ENCODE results near the gene VPS16. TPM values are rescaled to one million over a fixed set of nuclear protein-coding genes. Genes with fewer than 3 reads are reported as not detected.

Gene VPS16
- total and polyA plus RNA-seq, 2 of the 13 experiments (the other 11 are each of a cell fraction or from before 2014, with no cell fraction given): 34.2 to 35.4 TPM

DNA sequence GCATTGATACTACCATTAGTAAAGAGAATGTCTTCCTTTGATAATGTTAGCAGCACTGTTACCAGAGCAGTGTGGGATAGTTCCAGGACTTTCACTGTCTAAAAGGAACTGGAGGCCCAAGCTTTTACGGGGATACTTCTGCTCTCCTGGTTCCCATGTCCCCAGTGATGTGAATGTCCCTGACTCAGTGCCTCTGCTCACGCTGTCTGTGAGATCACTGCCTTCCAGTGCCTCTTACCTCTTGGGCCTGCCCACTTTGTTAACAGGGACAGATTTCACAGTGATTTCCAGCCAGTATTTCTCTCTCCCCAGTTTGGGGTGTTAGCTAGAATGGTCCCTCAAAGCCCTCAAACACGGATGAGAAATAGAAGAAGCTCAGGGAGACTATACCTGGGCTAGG is 47.2 kb downstream of the VPS16 start:
- Histone ChIP-seq H3K4me2 (ENCODE audit: low read depth, low read length) (no peak overlapping the region), H3K9me3 (ENCODE audit: low read length) (no peaks in the 10 kb centered on the region), H2AFZ (ENCODE audit: low read length) (no peak overlapping the region), H3K36me3 (replicated peaks in 1 of 2; ENCODE audit: control insufficient read depth in 1 of 2, insufficient read depth in 2 of 2, low read length in 2 of 2) (peaks cover 0 to 1% of the 10 kb centered on the region in 2 experiments; a peak in 1 of 5 replicates), H4K20me1 (ENCODE audit: insufficient read depth, low read length) (0 out of 2 replicates have a peak, but pooled peaks cover 14% of the 10 kb centered on the region), H3K27ac (ENCODE audit: extremely low read length, insufficient read depth, low read length) (no peak overlapping the region), H3K9ac (ENCODE audit: insufficient read depth, low read depth, low read length) (no peak overlapping the region), H3K27me3 (ENCODE audit: control insufficient read depth in 1 of 2, insufficient read depth in 2 of 2, low read length in 2 of 2) (no peaks in the 10 kb centered on the region), H3K4me3 (replicated peaks in 1 of 3; ENCODE audit: insufficient read depth in 1 of 3, low read depth in 2 of 3, low read length in 3 of 3) (no peak overlapping the region), H3K79me2 (ENCODE audit: insufficient read depth, low read length) (peaks cover 71% of the 10 kb centered on the region), H3K4me1 (ENCODE audit: insufficient read depth, low read length) (peaks cover 23% of the 10 kb centered on the region)
- intact Hi-C loops (cut with micrococcal nuclease; ENCODE audit: unreplicated experiment): no loop called here
- ATAC-seq (no peak; the same call in 2 of the 3 replicates), DNase-seq (ENCODE audit: low spot score) (no peak), FAIRE-seq (no peak)
- BruUV-seq (replicated peaks): TSS peak; percentile 19
- POLR2A ChIA-PET: no interaction called here
- WGBS (ENCODE audit: low lambda C conversion rate): 93% methylated on average over 3 of the region's 3 CpGs
- in situ Hi-C loops (cut with HindIII; ENCODE audit: extremely low pct_ligation_motif_present, low pct_unique_long_range_greater_than_20kb): no loop called here
- TF ChIP-seq BHLHE40 (IDR thresholded peaks at IDR 0.05; ENCODE audit: low read length) (no peak), SMAD9 (CRISPR knock-in tag; IDR thresholded peaks at IDR 0.05) (no peak), FOXC1 (CRISPR knock-in tag; IDR thresholded peaks at IDR 0.05; ENCODE audit: borderline replicate concordance) (0 out of 2 replicates have a peak, but pooled peaks have one; percentile 55)
- CTCF ChIA-PET (ENCODE audit: low intra/inter-chr PET ratio, low total read pairs): no interaction called here

DNA sequence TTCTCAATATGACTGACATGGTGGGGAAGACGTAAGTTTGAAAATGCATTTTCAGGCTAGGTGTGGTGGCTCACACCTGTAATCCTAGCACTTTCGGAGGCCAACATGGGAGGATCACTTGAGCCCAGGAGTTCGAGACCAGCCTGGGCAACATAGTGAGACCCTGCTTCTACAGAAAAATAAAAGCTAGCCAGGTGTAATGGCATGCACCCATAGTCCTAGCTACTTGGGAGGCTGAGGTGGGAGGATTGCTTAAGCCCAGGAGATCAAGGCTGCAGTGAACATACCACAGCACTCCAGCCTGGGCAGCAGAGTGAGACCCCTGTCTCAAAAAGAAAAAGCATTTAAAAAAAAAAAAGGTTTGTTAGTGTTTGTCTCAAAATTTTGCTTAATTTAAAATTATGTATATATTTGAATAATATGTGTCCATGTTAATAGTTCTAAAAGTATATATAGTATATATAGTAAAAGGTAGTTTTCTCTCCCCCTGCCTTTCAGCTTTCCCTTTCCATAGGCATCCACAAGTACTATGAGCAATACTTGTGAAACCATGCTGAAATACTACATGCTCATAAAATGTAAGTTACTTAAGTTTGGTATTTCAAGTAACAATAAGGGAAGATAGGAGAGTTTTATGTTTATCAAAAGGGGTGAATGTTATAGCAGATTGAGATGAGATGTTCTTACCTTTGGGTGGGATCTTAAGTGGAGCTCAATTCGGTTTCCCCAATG is 47.8 kb downstream of the VPS16 start:
- intact Hi-C loops (cut with micrococcal nuclease; ENCODE audit: unreplicated experiment) (no loop called here), in situ Hi-C loops (cut with HindIII; ENCODE audit: extremely low pct_ligation_motif_present, low pct_unique_long_range_greater_than_20kb) (no loop called here)
- ChIA-PET POLR2A (no interaction called here), CTCF (ENCODE audit: low intra/inter-chr PET ratio, low total read pairs) (no interaction called here)
- H3K27ac ChIP-seq (ENCODE audit: extremely low read length, insufficient read depth, low read length): no peak overlapping the region
- H2AFZ ChIP-seq (ENCODE audit: low read length): no peak overlapping the region
- H3K4me1 ChIP-seq (ENCODE audit: insufficient read depth, low read length): peaks cover 26% of the 10 kb centered on the region
- no peaks in the 10 kb centered on the region for H3K27me3 ChIP-seq (ENCODE audit: control insufficient read depth in 1 of 2, insufficient read depth in 2 of 2, low read length in 2 of 2)
- H3K4me2 ChIP-seq (ENCODE audit: low read depth, low read length): no peak overlapping the region
- no peaks in the 10 kb centered on the region for H3K9me3 ChIP-seq (ENCODE audit: low read length)
- no TSS peak for BruUV-seq (replicated peaks)
- DNase-seq (ENCODE audit: low spot score): no peak
- WGBS (ENCODE audit: low lambda C conversion rate): 96% methylated on average over 4 of the region's 4 CpGs
- no peak for FAIRE-seq
- ATAC-seq: no peak
- H3K36me3 ChIP-seq (replicated peaks in 1 of 2; ENCODE audit: control insufficient read depth in 1 of 2, insufficient read depth in 2 of 2, low read length in 2 of 2): 0 out of 5 replicates have a peak, but pooled peaks cover 0 to 1% of the 10 kb centered on the region in 2 experiments
- H3K79me2 ChIP-seq (ENCODE audit: insufficient read depth, low read length): peaks cover 73% of the 10 kb centered on the region
- no peak overlapping the region for H3K9ac ChIP-seq (ENCODE audit: insufficient read depth, low read depth, low read length)
- 0 out of 2 replicates have a peak, but pooled peaks cover 14% of the 10 kb centered on the region for H4K20me1 ChIP-seq (ENCODE audit: insufficient read depth, low read length)
- H3K4me3 ChIP-seq (replicated peaks in 1 of 3; ENCODE audit: insufficient read depth in 1 of 3, low read depth in 2 of 3, low read length in 3 of 3): no peak overlapping the region
- TF ChIP-seq ZNF234 (CRISPR knock-in tag; conservative IDR thresholded peaks at IDR 0.05): no peak
- TF ChIP-seq, protein P1, sequence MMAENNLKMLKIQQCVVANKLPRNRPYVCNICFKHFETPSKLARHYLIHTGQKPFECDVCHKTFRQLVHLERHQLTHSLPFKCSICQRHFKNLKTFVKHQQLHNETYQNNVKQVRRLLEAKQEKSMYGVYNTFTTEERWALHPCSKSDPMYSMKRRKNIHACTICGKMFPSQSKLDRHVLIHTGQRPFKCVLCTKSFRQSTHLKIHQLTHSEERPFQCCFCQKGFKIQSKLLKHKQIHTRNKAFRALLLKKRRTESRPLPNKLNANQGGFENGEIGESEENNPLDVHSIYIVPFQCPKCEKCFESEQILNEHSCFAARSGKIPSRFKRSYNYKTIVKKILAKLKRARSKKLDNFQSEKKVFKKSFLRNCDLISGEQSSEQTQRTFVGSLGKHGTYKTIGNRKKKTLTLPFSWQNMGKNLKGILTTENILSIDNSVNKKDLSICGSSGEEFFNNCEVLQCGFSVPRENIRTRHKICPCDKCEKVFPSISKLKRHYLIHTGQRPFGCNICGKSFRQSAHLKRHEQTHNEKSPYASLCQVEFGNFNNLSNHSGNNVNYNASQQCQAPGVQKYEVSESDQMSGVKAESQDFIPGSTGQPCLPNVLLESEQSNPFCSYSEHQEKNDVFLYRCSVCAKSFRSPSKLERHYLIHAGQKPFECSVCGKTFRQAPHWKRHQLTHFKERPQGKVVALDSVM (CRISPR knock-in tag; IDR thresholded peaks at IDR 0.05): 0 out of 2 replicates have a peak, but pooled peaks have one; percentile 42
- 0 out of 2 replicates have a peak, but pooled peaks have one; percentile 53 for TF ChIP-seq ZMYM3 (CRISPR knock-in tag; IDR thresholded peaks at IDR 0.05)
- TF ChIP-seq ZNF121 (CRISPR knock-in tag; IDR thresholded peaks at IDR 0.05): peak; percentile 87
- no peak for TF ChIP-seq HOXA7 (CRISPR knock-in tag; IDR thresholded peaks at IDR 0.05)
- peak; percentile 41; the same call in 1 of the 2 replicates for TF ChIP-seq ZNF768 (CRISPR knock-in tag; IDR thresholded peaks at IDR 0.05)

Measured in HepG2 (cell line).